Heart left ventricle (tissue), 16 donors: ENCODE data around the gene HK2. TPM values are rescaled to one million over a fixed set of nuclear protein-coding genes. Genes with fewer than 3 reads are reported as not detected.
A peak's percentile ranks its signal among the peaks of the same experiment; 100 is the strongest.

Source experiments
- ATAC-seq, 4 donors: fragments of 200-7000 bp; cut with Tn5 transposase; one replicate each; pipeline ENCODE4 v1.9.1; 2020 to 2022; ENCODE audit warnings: moderate library complexity in 4 of 4, mild to moderate bottlenecking in 3 of 4, moderate number of reproducible peaks in 1 of 4
- DNase-seq, 5 donors: peaks; one replicate each; pipeline ENCODE4 v3.0.0-alpha.2; 2020
- H3K27ac ChIP-seq, 12 donors: fragments of 200-600 bp; sonication (generic) in 4 of 12; one replicate each; pipeline versions ENCODE4 v1.5.0 to v1.8.0; 2016 to 2022; ENCODE audit warnings: mild to moderate bottlenecking in 2 of 12
- H3K27me3 ChIP-seq, 9 donors: fragments of 200-600 bp; sonication (generic) in 2 of 9; one replicate each; pipeline versions ENCODE4 v1.5.1 to v1.8.0; 2016 to 2022; ENCODE audit warnings: mild to moderate bottlenecking in 3 of 9
- H3K36me3 ChIP-seq, 9 donors: fragments of 200-600 bp; sonication (generic) in 2 of 9; one replicate each; pipeline versions ENCODE4 v1.5.0 to v1.8.0; 2018 to 2022; ENCODE audit warnings: mild to moderate bottlenecking in 2 of 9
- H3K4me1 ChIP-seq, 12 donors: fragments of 200-600 bp; sonication (generic) in 4 of 12; one replicate each; pipeline versions ENCODE4 v1.5.0 to v1.8.0; 2016 to 2022; ENCODE audit warnings: mild to moderate bottlenecking in 3 of 12
- H3K4me3 ChIP-seq, 12 donors: fragments of 200-600 bp; sonication (generic) in 4 of 12; one replicate each; pipeline versions ENCODE4 v1.5.0 to v1.8.0; 2017 to 2022; ENCODE audit warnings: mild to moderate bottlenecking in 9 of 12, moderate library complexity in 4 of 12
- H3K9me3 ChIP-seq, 12 donors: fragments of 200-600 bp; sonication (generic) in 4 of 12; one replicate each; pipeline versions ENCODE4 v1.5.0 to v1.8.0; 2016 to 2022; ENCODE audit warnings: mild to moderate bottlenecking in 1 of 12
- CTCF ChIP-seq, 12 donors: fragments of 200-600 bp; sonication (generic) in 4 of 12; IDR thresholded peaks; one replicate each; pipeline versions ENCODE4 v1.5.0 to v1.8.0; 2018 to 2022; ENCODE audit warnings: antibody characterized with exemption in 12 of 12, mild to moderate bottlenecking in 5 of 12
- POLR2A ChIP-seq, 2 donors: fragments of 450-650 bp; IDR thresholded peaks; one replicate each; pipeline ENCODE4 v1.6.1; 2017; ENCODE audit warnings: antibody characterized with exemption in 2 of 2, mild to moderate bottlenecking in 2 of 2, moderate library complexity in 2 of 2
- WGBS, 4 donors: extraction: QIAGEN DNeasy Blood & Tissue Kit in 2 of 4; methylation state at CpG; one replicate each; pipeline versions ENCODE4 v1.1.5 to v1.1.7; 2013 to 2018; 5-methylcytosine and 5-hydroxymethylcytosine counted together
- intact Hi-C, 10 donors: fragments of 100-400 bp; cut with DNase I; formaldehyde crosslinking; loops; one replicate each; pipeline versions ENCODE4 v1.11.1 to v1.14.2; 2022
- polyA plus RNA-seq, 2 donors: library from polyadenylated mRNA; stranded (reverse); fragments of 200-250 nt; gene quantifications; one replicate each; pipeline ENCODE4 v1.2.3, GENCODE V29; 2013
- total RNA-seq, 9 donors: library from RNA; depleted of rRNA in 2 of 9; stranded (reverse); fragments of >200 nt in 2 of 9; fragmentation: NEBNext Ultra II Directional in 3 of 9; extraction: Animal tissue kit (Norgen Biotek cat#: 25700) in 3 of 9; gene quantifications; one replicate each; pipeline versions ENCODE4 v1.1.0 to v1.2.4, GENCODE V29; 2016 to 2023
- donor health status: ischemic (EF 13 %, LVEDD 7.1; RV severe dilation, severe dysfunction).
- donor health status: healthy with polysubstance abuse.
- donor health status: DM: no; HTN: yes; CAD: no.
- donor health status: DM: no; HTN: no; CAD: no.
- donor health status: ischemic (EF 25% LVEDD 6.9; RV normal size, moderate dysfunction).
- donor health status: ischemic (EF 25% LVEDD 5.7; RV mildly dilated, moderate dysfunction).
- donor health status: healthy.
- donor health status: DM: yes; HTN: yes; CAD: no.
- donor health status: ischemic (EF 35%, LVEDD 5.7; RV mildly dilated, moderate dysfunction).
- donor health status: nonischemic (EF 11% LVEDD 7.7; RV severe dilation, severe dysfunction).
- donor health status: DM: yes; HTN: yes; CAD: no.
- donor health status: PGD.
- donor health status: ischemic (EF 29% LVEDD 5.4; RV normal size, mild dysfunction).
- donor health status: nonischemic (EF 23%, LVEDD 6.1; RV moderate dilation, normal function).

HK2 gene
- total and polyA plus RNA-seq, 11 donors: 1.9 to 31.5 (median 16.3) TPM

GRCh38 chr2:74873012-74873665, 39.2 kb downstream of the HK2 start:
- DNase-seq: no peak
- 78 to 89% (median 85%) methylated on average over 7 of the region's 7 CpGs for WGBS, 4 donors
- Histone ChIP-seq H3K9me3 (no peaks in the 10 kb centered on the region), H3K27ac (no peak overlapping the region), H3K36me3 (peaks cover 0 to 14% (median 4%) of the 10 kb centered on the region in 9 donors), H3K27me3 (no peaks in the 10 kb centered on the region), H3K4me1 (peaks cover 0 to 35% (median 5%) of the 10 kb centered on the region in 12 donors), H3K4me3 (no peak overlapping the region)
- intact Hi-C loops: loop anchor here in 5 of 10 donors (2.0 to 5.0 kb wide), 3 partner anchors 36 to 181 kb away; no protein-coding TSS in a partner anchor
- TF ChIP-seq CTCF (IDR thresholded peaks at IDR 0.05): no peak
- TF ChIP-seq POLR2A (IDR thresholded peaks at IDR 0.05): no peak
- no peak for ATAC-seq

- ATAC-seq (no peak), DNase-seq (no peak)
- H3K4me1 ChIP-seq: peaks cover 0 to 34% (median 3%) of the 10 kb centered on the region in 12 donors
- no peaks in the 10 kb centered on the region for H3K9me3 ChIP-seq
- 89 to 93% (median 91%) methylated on average over 26 of the region's 26 CpGs for WGBS, 4 donors
- H3K27me3 ChIP-seq: no peaks in the 10 kb centered on the region
- H3K27ac ChIP-seq: peak overlapping the region in 1 of 12 donors; percentile 79
- no peak overlapping the region for H3K4me3 ChIP-seq
- peaks cover 0 to 23% (median 4%) of the 10 kb centered on the region in 9 donors for H3K36me3 ChIP-seq
- TF ChIP-seq CTCF (IDR thresholded peaks at IDR 0.05): no peak
- TF ChIP-seq POLR2A (IDR thresholded peaks at IDR 0.05): no peak
- intact Hi-C loops: loop anchor here in 5 of 10 donors (2.0 to 5.0 kb wide), 4 partner anchors 37 to 187 kb away; no protein-coding TSS in a partner anchor
Measured at GRCh38 chr2:74873678-74874640, 40.0 kb downstream of the HK2 start.

GRCh38 chr2:74876081-74876886, 42.4 kb downstream of the HK2 start:
- Histone ChIP-seq H3K36me3 (peaks cover 0 to 44% (median 15%) of the 10 kb centered on the region in 9 donors), H3K9me3 (no peaks in the 10 kb centered on the region), H3K27me3 (no peaks in the 10 kb centered on the region), H3K4me3 (no peak overlapping the region), H3K27ac (peak overlapping the region in 1 of 12 donors; percentile 79), H3K4me1 (peaks cover 0 to 34% (median 3%) of the 10 kb centered on the region in 12 donors)
- WGBS, 4 donors: 48 to 58% (median 56%) methylated on average over 13 of the region's 13 CpGs
- TF ChIP-seq POLR2A (IDR thresholded peaks at IDR 0.05): no peak
- TF ChIP-seq CTCF (IDR thresholded peaks at IDR 0.05): peak; percentile 56 to 80 (median 70)
- DNase-seq (peak in 1 of 5 donors; percentile 28), ATAC-seq (peak in 3 of 4 donors; percentile 50 to 75 (median 69))
- intact Hi-C loops: loop anchor here (1.0 to 5.0 kb wide), 6 partner anchors 161 to 186 kb away; no protein-coding TSS in a partner anchor
